Common myeloid progenitor, CD34-positive (primary cell): ENCODE measurements around the gene ALKBH4.

Experiments used
- CTCF ChIA-PET: fragments of 350-600 bp; sonication (Branson Sonifier 250); formaldehyde crosslinking; loops from one replicate; lab custom pipeline; 2021; ENCODE audit warnings: antibody characterized with exemption; lab: Charles Lee
- POLR2A ChIA-PET: fragments of 350-600 bp; sonication (Branson Sonifier 250); formaldehyde crosslinking; loops from one replicate; lab custom pipeline; 2021; ENCODE audit warnings: antibody characterized with exemption; lab: Charles Lee
- DNase-seq, 3 donors: peaks; one replicate each; pipeline versions ENCODE4 v3.0.0 to v3.0.0-alpha.2; 2013
- H3K27ac ChIP-seq, 2 experiments: 1 replicate in 1 of 2; 2 replicates in 1 of 2; pipeline ENCODE4 v1.7.0; 2013; ENCODE audit warnings: inconsistent platforms in 2 of 2, low read length in 2 of 2, mild to moderate bottlenecking in 2 of 2, low read depth in 1 of 2, moderate library complexity in 1 of 2; ENCODE audit not compliant: severe bottlenecking in 2 of 2, insufficient read depth in 1 of 2, poor library complexity in 1 of 2
- H3K27me3 ChIP-seq, 5 experiments: replicated peaks in 2 of 5; 1 replicate in 3 of 5; 2 replicates in 2 of 5; pipeline versions ENCODE4 v1.6.1 to v1.7.0; 2013; ENCODE audit warnings: low read length in 4 of 5, mild to moderate bottlenecking in 2 of 5, moderate library complexity in 2 of 5, inconsistent platforms in 1 of 5; ENCODE audit not compliant: insufficient read depth in 5 of 5, control insufficient read depth in 4 of 5
- H3K36me3 ChIP-seq, 4 experiments: 1 replicate in 2 of 4; 2 replicates in 2 of 4; pipeline versions ENCODE4 v1.6.1 to v1.7.0; 2013; ENCODE audit warnings: low read length in 3 of 4, control low read depth in 1 of 4, mild to moderate bottlenecking in 1 of 4; ENCODE audit not compliant: control insufficient read depth in 4 of 4, insufficient read depth in 4 of 4
- H3K4me1 ChIP-seq, 4 experiments: 1 replicate in 3 of 4; 2 replicates in 1 of 4; pipeline versions ENCODE4 v1.6.1 to v1.7.1; 2013; ENCODE audit warnings: low read length in 3 of 4, mild to moderate bottlenecking in 3 of 4, control low read depth in 1 of 4, inconsistent platforms in 1 of 4, moderate library complexity in 1 of 4; ENCODE audit not compliant: control insufficient read depth in 4 of 4, insufficient read depth in 4 of 4; ENCODE audit errors: control extremely low read depth in 1 of 4
- H3K4me3 ChIP-seq, 7 experiments: 1 replicate in 4 of 7; 2 replicates in 3 of 7; pipeline versions ENCODE4 v1.5.1 to v1.7.0; 2013; ENCODE audit warnings: mild to moderate bottlenecking in 7 of 7, low read length in 6 of 7, moderate library complexity in 6 of 7, inconsistent platforms in 2 of 7, low read depth in 2 of 7, control low read depth in 1 of 7; ENCODE audit not compliant: insufficient read depth in 4 of 7, control insufficient read depth in 1 of 7; ENCODE audit errors: extremely low read depth in 1 of 7
- H3K9me3 ChIP-seq, 5 experiments: 1 replicate in 4 of 5; 2 replicates in 1 of 5; pipeline versions ENCODE4 v1.6.1 to v1.7.1; 2013; ENCODE audit warnings: low read length in 4 of 5, mild to moderate bottlenecking in 2 of 5, inconsistent platforms in 1 of 5, low read depth in 1 of 5, moderate library complexity in 1 of 5; ENCODE audit not compliant: control insufficient read depth in 4 of 5, insufficient read depth in 2 of 5; ENCODE audit errors: control extremely low read depth in 1 of 5
- WGBS: methylation state at CpG from one replicate; pipeline ENCODE4 v1.1.5; 2013; ENCODE audit not compliant: insufficient coverage; 5-methylcytosine and 5-hydroxymethylcytosine counted together

Gene ALKBH4

GRCh38 chr7:102469351-102469971 lies 4.8 kb upstream of the ALKBH4 start:
- Histone ChIP-seq H3K27ac (no peak overlapping the region), H3K36me3 (peaks cover 3 to 45% (median 32%) of the 10 kb centered on the region in 4 experiments), H3K4me1 (peaks cover 0 to 11% (median 9%) of the 10 kb centered on the region in 4 experiments), H3K27me3 (no peaks in the 10 kb centered on the region), H3K9me3 (no peaks in the 10 kb centered on the region), H3K4me3 (no peak overlapping the region)
- DNase-seq, result no peak
- CTCF ChIA-PET, result interaction anchor here (63.4 kb wide), 1 partner anchor 51 kb away, joined by 1488 read pairs; the partner anchor contains the start of genes ORAI2 and PRKRIP1
- 95% methylated on average over 23 of the region's 24 CpGs for WGBS
- POLR2A ChIA-PET, result no interaction called here

GRCh38 chr7:102468478-102469350 lies 4.1 kb upstream of the ALKBH4 start:
- DNase-seq, result no peak
- ChIA-PET POLR2A (no interaction called here), CTCF (interaction anchor here (1.1 to 63.4 kb wide), 3 partner anchors 12 to 81 kb away, joined by 3 to 1488 read pairs (median 5); partner anchors contain the start of genes ORAI2 and PRKRIP1)
- H3K27ac ChIP-seq, result no peak overlapping the region
- H3K27me3 ChIP-seq, result no peaks in the 10 kb centered on the region
- H3K9me3 ChIP-seq, result no peaks in the 10 kb centered on the region
- peaks cover 3 to 43% (median 31%) of the 10 kb centered on the region in 4 experiments for H3K36me3 ChIP-seq
- H3K4me3 ChIP-seq, result no peak overlapping the region
- 95% methylated on average over 28 of the region's 40 CpGs for WGBS
- peaks cover 5 to 19% (median 15%) of the 10 kb centered on the region in 4 experiments for H3K4me1 ChIP-seq

- Histone ChIP-seq H3K4me3 (no peak overlapping the region), H3K27ac (no peak overlapping the region), H3K4me1 (peaks cover 5 to 20% (median 18%) of the 10 kb centered on the region in 4 experiments), H3K9me3 (no peaks in the 10 kb centered on the region), H3K36me3 (peaks cover 3 to 35% (median 23%) of the 10 kb centered on the region in 4 experiments), H3K27me3 (no peaks in the 10 kb centered on the region)
- no peak for DNase-seq
- 97% methylated on average over 19 of the region's 24 CpGs for WGBS
- ChIA-PET CTCF (interaction anchor here (0.7 to 63.4 kb wide), 7 partner anchors 11 to 1965 kb away, joined by 3 to 1488 read pairs (median 4); partner anchors contain the start of genes ORAI2 and PRKRIP1), POLR2A (no interaction called here)
Observed at GRCh38 chr7:102467581-102468477, 3.2 kb upstream of the ALKBH4 start.

GRCh38 chr7:102466097-102466496 lies 1.4 kb upstream of the ALKBH4 start:
- ChIA-PET CTCF (interaction anchor here (1.4 to 63.4 kb wide), 2 partner anchors 15 to 47 kb away, joined by 5 to 1488 read pairs; partner anchors contain the start of genes ORAI2 and PRKRIP1), POLR2A (no interaction called here)
- DNase-seq, result no peak
- peaks cover 3 to 20% (median 15%) of the 10 kb centered on the region in 4 experiments for H3K36me3 ChIP-seq
- H3K27ac ChIP-seq, result no peak overlapping the region
- peak overlapping the region in 5 of 7 experiments; percentile 27 to 100 (median 96) for H3K4me3 ChIP-seq
- 100% methylated on average over 2 of the region's 7 CpGs for WGBS
- H3K4me1 ChIP-seq, result peaks cover 5 to 20% (median 18%) of the 10 kb centered on the region in 4 experiments
- no peaks in the 10 kb centered on the region for H3K27me3 ChIP-seq
- H3K9me3 ChIP-seq, result no peaks in the 10 kb centered on the region

GRCh38 chr7:102463841-102464576 lies 654 bp downstream of the ALKBH4 start:
- ChIA-PET POLR2A (interaction anchor here (1.2 kb wide), 1 partner anchor 30 kb away, joined by 4 read pairs; the partner anchor contains the start of gene ORAI2), CTCF (interaction anchor here (1.9 to 63.4 kb wide), 3 partner anchors 8 to 45 kb away, joined by 7 to 1488 read pairs (median 15); partner anchors contain the start of genes ORAI2 and PRKRIP1)
- H3K9me3 ChIP-seq, result no peaks in the 10 kb centered on the region
- DNase-seq, result peak in 2 of 3 donors; percentile 17 to 28
- H3K4me3 ChIP-seq, result peak overlapping the region; percentile 63 to 100 (median 98)
- peaks cover 5 to 20% (median 18%) of the 10 kb centered on the region in 4 experiments for H3K4me1 ChIP-seq
- 18% methylated on average over 22 of the region's 24 CpGs for WGBS
- H3K36me3 ChIP-seq, result peaks cover 3 to 18% (median 9%) of the 10 kb centered on the region in 4 experiments
- H3K27me3 ChIP-seq, result no peaks in the 10 kb centered on the region
- peak overlapping the region; percentile 66 to 85 for H3K27ac ChIP-seq

- no peaks in the 10 kb centered on the region for H3K9me3 ChIP-seq
- WGBS, result 97% methylated on average over 8 of the region's 8 CpGs
- no peak overlapping the region for H3K27ac ChIP-seq
- H3K27me3 ChIP-seq, result no peaks in the 10 kb centered on the region
- POLR2A ChIA-PET, result no interaction called here
- no peak for DNase-seq
- H3K36me3 ChIP-seq, result peaks cover 0 to 37% (median 24%) of the 10 kb centered on the region in 4 experiments
- peaks cover 5 to 13% (median 12%) of the 10 kb centered on the region in 4 experiments for H3K4me1 ChIP-seq
- CTCF ChIA-PET, result interaction anchor here (4.0 to 63.4 kb wide), 2 partner anchors 10 to 42 kb away, joined by 15 to 1488 read pairs; partner anchors contain the start of genes ORAI2 and PRKRIP1
- H3K4me3 ChIP-seq, result no peak overlapping the region
Observed at GRCh38 chr7:102460467-102460866, 4.2 kb downstream of the ALKBH4 start.
